ENCODE results near the gene PEX10. TPM values are rescaled to one million over a fixed set of nuclear protein-coding genes. Genes with fewer than 3 reads are reported as not detected.

PEX10 gene
- polyA plus RNA-seq, 1 donor from 2014 or later: 14.8 TPM

DNA sequence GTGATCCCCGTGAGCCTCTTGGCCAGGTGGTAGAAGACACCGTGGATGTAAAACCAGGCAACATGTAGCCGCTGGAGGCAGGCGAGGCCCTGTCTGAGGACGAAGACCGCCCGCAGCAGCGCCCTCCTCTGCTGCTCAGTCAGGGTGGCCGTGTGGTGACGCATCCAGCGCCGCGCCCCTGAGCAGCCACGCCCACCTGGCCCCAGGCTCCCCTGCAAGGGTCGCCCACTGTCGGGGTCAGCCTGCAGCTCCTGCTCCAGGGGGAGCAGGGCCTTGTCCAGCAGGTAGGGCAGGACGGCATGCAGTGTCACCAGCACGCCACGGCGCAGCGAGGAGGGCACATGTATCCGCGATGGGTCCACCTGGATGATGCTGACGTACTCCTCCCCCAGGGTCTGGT is 3.9 kb downstream of the PEX10 start:
- Mint-ChIP-seq H3K36me3 (no peaks in the 10 kb centered on the region), H3K4me3 (no peak overlapping the region), H3K27me3 (no peaks in the 10 kb centered on the region), H3K9me3 (no peaks in the 10 kb centered on the region), H3K4me1 (peaks cover 0 to 8% (median 2%) of the 10 kb centered on the region in 3 donors), H3K27ac (no peak overlapping the region)

DNA sequence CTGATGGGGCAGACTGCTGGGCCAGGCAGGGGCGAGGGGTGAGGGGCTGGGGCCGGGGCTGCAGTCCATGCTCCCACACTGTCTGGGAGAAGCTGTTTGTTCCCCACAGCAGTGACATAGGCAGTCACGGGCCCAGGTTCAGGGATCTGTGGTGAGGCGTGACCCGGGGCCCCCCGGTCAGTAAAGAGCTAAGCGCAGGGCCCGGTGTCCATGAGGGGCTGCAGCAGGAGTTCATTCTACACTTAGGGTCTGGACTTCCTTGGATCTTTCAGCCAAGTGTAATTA is 4.4 kb downstream of the PEX10 start:
- H3K27ac Mint-ChIP-seq: no peak overlapping the region
- H3K36me3 Mint-ChIP-seq: no peaks in the 10 kb centered on the region
- no peak overlapping the region for H3K4me3 Mint-ChIP-seq
- no peaks in the 10 kb centered on the region for H3K9me3 Mint-ChIP-seq
- H3K4me1 Mint-ChIP-seq: peaks cover 0 to 8% (median 2%) of the 10 kb centered on the region in 3 donors
- no peaks in the 10 kb centered on the region for H3K27me3 Mint-ChIP-seq

DNA sequence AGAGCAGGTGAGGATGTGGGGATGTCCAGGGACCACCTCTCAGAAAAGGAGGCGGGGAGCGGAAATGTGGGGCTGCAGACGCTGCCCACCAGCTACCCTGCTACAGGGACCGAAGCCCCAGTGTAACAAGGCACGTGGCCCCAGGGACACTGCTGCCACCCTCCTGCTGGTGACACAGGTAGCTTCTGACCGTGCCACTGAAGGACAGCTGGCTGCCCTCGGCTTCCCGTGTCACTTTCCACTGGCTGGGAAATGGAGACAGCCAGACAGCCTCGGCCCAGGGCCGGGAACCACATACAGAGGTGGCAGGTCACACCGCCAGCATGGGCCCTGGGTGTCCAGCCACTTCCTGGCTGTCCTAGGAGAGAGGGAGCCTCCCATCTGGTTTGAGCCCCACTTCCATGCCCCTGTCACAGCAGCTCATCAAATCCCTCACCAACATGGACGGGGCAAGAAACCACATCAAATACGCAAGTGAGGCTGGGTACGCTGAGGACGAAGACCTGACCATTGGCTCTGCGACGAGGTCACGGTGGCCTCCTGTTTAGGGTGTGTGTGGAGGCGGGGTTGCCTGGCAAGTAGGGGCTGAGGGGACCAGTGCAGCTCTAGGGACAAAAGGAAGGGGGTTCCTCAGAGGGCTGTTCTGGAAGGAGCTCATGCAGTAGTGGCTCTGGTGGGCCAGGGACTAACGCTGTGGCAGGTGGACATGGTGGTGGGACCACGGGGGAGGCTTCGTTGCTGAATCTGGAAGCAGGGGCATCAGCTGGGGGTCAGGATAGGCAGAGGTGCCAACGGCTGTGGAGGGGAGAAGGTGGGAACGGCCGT is 5.0 kb downstream of the PEX10 start:
- Mint-ChIP-seq H3K27ac (no peak overlapping the region), H3K4me1 (peaks cover 0 to 8% (median 2%) of the 10 kb centered on the region in 3 donors), H3K27me3 (no peaks in the 10 kb centered on the region), H3K9me3 (no peaks in the 10 kb centered on the region), H3K4me3 (peak overlapping the region in 1 of 4 donors; percentile 81), H3K36me3 (no peaks in the 10 kb centered on the region)

DNA sequence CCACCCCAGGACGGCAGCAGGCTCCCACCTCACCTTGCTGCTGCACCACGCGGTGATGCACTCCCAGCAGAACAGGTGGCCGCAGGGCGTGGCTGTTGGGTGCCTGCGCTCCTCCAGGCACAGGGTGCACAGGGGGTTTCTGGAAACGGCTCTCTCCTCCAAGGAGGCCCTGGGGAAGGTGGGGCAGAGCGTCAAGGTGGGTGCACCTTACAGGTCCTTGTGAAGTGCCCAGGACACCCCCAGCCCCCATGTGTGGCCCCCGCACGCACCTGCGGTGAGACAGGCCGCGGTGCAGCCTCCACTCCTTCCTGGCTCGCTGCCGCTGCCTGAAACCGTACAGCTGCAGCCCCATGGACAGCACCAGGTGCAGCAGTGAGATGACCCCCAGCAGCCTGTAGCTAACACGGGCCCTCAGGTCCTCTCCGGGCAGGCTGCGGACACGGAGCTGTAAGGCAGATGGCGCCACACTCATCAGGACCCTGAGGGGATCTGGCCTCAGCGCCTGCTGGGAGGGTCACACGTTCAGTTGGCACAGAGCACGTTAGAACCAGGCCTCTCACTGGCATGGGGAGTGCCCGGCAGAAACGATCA is 5.8 kb downstream of the PEX10 start:
- Mint-ChIP-seq H3K4me3 (peak overlapping the region in 1 of 4 donors; percentile 16), H3K27me3 (no peaks in the 10 kb centered on the region), H3K27ac (no peak overlapping the region), H3K4me1 (peaks cover 0 to 7% (median 2%) of the 10 kb centered on the region in 3 donors), H3K9me3 (no peaks in the 10 kb centered on the region), H3K36me3 (peaks cover under 1% of the 10 kb centered on the region)

DNA sequence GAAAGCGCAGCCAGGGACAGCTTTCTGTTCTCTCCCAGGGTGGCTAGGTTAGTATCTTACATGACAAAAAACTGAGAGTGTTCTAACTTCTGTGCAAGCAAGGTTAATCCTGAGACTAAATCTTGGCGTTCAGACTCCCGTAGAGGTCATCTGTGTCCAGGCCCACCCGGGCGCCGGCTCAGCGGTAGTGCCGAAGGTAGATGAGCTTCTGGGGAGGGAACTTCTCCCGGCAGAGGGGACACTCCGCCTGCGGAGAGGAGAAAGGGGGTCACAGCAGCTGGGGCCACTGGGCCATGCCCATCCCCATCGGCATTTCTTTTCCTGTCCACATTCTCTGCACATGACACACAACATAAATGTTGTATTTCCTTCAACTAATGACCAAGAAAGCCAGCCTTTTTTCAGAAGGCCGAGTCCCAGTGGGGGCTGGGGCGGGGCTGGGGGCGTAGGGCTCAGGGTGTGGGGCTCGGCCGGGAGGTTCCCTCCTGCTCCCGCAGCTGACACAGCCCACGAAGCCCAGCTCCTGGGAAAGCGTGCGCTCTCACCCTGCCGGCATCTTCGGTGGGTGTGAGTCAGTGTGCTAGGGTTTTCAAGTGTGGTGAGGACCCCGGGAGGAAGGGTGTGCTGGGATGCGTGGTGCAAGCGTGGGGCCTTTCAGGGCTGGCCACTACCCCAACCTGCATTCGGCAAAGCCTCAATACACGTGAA is 6.6 kb downstream of the PEX10 start:
- no peak overlapping the region for H3K27ac Mint-ChIP-seq
- no peak overlapping the region for H3K4me3 Mint-ChIP-seq
- H3K9me3 Mint-ChIP-seq: no peaks in the 10 kb centered on the region
- H3K36me3 Mint-ChIP-seq: peaks cover 1% of the 10 kb centered on the region
- H3K27me3 Mint-ChIP-seq: no peaks in the 10 kb centered on the region
- H3K4me1 Mint-ChIP-seq: peaks cover 0 to 4% (median 0%) of the 10 kb centered on the region in 3 donors

DNA sequence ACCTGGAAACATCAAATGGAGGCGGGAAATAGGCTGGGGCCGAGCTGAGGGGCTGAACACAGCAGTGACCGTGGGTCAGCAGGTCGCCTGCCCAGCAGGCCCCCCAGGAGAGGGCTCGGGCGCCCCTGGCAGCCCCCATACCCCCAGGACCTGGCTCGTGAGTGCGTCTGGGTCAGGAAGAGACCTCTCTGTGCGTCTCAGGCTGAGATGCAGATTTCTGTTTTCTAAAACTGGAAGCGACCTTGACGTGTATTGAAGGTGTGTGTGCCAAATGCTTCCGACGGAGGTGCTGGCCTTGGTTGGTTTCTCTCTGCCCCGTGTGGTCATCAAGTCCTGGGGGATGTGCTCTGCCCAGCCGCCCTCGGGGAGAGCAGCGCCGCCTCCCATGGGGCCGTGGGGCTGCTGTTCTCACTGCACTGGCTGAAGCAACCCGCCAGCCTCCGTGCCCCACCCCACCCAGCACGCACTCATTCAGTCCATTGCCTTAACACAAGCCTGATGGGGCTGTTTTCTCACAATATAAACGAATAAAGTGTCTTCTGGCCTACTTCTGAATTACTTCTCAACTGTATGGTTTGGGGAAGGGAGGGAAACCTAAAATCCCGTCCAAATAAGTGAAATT is 7.4 kb downstream of the PEX10 start:
- Mint-ChIP-seq H3K27ac (no peak overlapping the region), H3K4me3 (no peak overlapping the region), H3K36me3 (peaks cover 1% of the 10 kb centered on the region), H3K9me3 (no peaks in the 10 kb centered on the region), H3K4me1 (no peaks in the 10 kb centered on the region), H3K27me3 (no peaks in the 10 kb centered on the region)

DNA sequence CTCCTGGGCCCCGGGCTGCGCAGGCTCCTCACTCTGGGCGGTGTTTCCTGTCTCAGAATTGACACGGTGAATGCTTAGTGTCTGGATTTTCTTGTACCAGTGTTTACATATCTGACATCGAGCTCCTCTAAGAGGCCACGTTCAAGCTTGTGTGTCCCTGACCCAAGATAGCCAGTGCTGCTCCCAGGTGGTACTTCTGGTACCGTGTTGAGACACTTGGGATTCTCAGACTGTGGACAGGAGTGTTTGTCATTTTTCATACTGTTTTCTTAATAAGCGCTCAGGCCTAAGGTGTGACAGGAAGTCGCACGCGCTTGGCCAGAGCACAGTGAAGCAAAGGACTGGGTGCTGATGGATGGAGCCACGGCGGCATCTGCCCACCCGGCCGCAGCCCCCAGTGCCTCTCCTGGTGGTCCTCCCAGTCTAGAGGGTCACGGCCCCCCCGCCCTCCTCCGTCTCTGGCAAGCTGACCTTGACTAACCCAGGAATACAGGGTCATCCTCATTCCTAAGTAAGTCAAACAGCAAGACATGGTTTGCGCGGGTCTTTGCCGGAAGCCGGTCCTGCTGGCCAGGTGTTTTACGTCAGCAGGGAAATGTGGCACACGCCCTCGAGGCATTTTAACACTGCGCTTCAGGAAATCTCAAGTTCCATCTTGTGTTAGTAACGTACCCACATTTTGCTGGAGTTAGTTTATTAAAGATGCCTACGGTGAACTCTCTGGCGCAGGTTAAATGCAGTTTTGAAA is 8.0 kb downstream of the PEX10 start:
- Mint-ChIP-seq H3K9me3 (no peaks in the 10 kb centered on the region), H3K4me1 (peaks cover 0 to under 1% (median 0%) of the 10 kb centered on the region in 3 donors), H3K36me3 (peaks cover 1% of the 10 kb centered on the region), H3K4me3 (no peak overlapping the region), H3K27ac (peak overlapping the region in 1 of 3 donors; percentile 45), H3K27me3 (no peaks in the 10 kb centered on the region)

DNA sequence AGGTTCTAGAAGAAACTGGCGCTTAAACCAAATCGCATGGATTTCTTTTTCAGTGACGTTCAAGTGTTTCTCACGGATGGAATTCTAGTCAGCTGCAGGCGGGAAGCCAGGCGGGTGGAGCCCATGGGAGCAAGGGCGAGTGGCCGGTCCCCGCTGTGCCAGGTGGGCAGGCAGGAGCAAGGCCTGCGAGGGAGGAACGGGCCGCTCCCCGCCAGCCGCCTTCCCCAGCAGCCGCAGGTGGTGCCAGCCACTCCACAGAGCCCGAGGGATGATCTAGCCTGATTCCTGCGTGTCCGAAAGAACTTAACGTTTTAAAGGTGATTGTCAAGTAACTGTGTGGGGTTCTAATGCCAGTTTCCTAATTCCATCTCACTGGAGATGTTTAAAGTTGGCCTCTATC is 9.1 kb downstream of the PEX10 start:
- peaks cover 3% of the 10 kb centered on the region for H3K36me3 Mint-ChIP-seq

DNA sequence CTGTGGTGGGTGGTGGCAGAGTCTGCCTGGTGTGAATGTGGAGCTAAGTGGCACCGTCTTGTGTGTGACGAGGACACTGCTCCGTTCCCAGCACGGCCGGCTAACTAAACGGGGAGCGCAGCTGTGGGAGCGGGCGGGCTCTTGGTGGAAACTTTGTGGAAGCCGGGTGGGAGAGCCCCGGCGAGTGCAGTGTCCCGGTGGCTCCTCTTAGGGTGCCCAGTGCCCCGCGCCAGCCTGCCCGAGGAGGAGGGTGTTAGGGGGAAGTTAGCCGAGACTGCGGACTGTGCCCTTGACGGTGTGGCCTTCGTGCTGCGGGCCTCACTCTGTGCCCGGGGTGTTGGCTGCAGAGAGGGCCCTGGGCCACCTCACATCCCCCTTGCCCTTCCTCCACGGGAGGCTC is 9.9 kb downstream of the PEX10 start:
- Mint-ChIP-seq H3K4me3 (no peak overlapping the region), H3K27ac (peak overlapping the region in 2 of 3 donors; percentile 50 to 73), H3K9me3 (no peaks in the 10 kb centered on the region), H3K4me1 (peaks cover 0 to 3% (median 0%) of the 10 kb centered on the region in 3 donors), H3K36me3 (peaks cover 3% of the 10 kb centered on the region), H3K27me3 (no peaks in the 10 kb centered on the region)

More for the DNA sequence above, 9.1 kb downstream of the PEX10 start:
- Mint-ChIP-seq H3K27me3 (no peaks in the 10 kb centered on the region), H3K27ac (peak overlapping the region in 1 of 3 donors; percentile 23), H3K4me1 (peaks cover 0 to 3% (median 0%) of the 10 kb centered on the region in 3 donors), H3K9me3 (no peaks in the 10 kb centered on the region), H3K4me3 (no peak overlapping the region)

DNA sequence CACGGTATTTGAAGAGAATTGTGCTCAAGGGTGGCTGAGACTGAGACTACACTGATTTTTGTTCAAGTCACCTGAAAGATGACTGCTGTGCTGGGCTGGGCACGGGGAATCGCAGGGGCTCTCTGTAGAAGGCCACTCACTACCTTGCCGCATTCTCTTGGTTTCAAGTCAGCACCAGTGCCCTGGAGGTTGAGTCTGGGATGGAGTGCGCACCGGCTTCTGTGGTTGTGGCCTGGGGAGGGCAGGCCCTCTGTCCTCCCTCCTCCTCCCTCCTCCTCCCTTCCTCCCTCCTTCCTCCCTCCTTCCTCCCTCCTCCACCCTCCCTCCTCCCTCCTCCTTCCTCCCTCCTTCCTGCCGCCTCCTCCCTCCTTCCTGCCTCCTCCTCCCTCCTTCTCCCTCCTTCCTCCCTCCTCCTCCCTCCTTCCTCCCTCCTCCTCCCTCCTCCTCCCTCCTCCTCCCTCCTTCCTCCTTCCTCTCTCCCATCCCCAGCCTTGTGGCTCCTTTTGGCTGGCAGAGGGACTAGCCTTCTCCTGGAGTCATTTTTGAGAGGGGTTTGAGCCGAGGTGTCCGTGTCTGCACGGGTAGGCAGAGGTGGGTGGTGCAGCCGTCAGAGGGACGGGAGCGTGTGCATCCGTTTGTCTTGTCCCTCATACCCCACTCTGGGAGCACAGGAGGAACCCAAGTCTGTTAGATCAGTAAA is 11.3 kb downstream of the PEX10 start:
- Mint-ChIP-seq H3K27ac (peak overlapping the region in 1 of 3 donors; percentile 28), H3K4me1 (peaks cover 1 to 8% (median 5%) of the 10 kb centered on the region in 3 donors), H3K27me3 (no peaks in the 10 kb centered on the region), H3K9me3 (no peaks in the 10 kb centered on the region), H3K36me3 (peaks cover 3% of the 10 kb centered on the region), H3K4me3 (peak overlapping the region in 1 of 4 donors; percentile 38)

DNA sequence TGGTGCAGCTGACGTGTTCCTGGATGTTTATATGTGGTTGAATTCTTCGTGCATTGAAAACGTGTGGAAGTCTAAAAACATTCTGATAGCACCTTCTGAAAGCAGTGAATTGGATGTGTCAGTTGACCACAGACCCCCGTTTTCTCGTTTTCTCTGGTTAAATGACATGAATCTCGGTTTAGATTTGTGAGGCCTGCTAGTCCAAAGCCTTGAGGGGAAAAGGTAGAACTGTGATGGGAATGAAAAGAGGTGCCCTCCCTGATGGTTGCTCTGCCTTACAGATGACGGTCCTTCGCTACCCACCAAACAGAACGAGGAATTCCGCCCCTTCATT is 11.8 kb downstream of the PEX10 start:
- Mint-ChIP-seq H3K27me3 (no peaks in the 10 kb centered on the region), H3K36me3 (peaks cover 3% of the 10 kb centered on the region), H3K4me1 (peaks cover 4 to 8% (median 5%) of the 10 kb centered on the region in 3 donors), H3K4me3 (no peak overlapping the region), H3K27ac (no peak overlapping the region), H3K9me3 (no peaks in the 10 kb centered on the region)

DNA sequence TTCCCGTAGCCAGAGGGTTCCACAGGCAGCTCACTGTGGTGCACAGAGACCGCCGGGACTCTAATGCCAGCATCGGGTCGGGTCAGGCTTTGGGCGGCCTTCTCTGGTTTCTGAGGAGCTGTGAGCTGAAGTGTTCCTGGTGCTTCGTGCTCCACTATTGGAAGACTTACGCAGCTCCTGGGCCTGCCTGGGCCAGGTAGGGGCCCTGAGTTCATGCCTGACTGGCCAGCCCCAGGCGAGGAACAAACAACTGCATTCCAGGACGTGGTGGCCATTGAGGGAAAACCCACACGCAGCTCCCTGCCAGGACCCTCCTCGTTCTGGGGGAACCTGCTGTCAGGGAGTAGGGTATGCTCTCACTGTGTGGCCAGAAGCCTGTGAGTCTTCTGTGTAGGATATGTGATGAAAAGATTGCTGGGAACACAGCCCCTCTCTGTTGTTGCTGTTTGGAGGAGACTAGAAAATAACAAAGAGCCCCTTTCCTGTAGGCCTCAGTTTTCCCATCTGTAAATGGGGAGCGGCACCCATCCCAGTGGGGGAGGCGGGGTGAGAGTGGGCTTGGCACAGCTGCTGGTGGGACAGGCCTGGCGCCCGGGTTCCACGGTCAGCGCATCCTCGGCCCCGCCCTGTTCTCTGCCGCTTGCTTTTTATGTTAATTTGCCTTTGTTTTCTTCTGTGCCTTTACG is 12.3 kb downstream of the PEX10 start:
- Mint-ChIP-seq H3K9me3 (no peaks in the 10 kb centered on the region), H3K27ac (no peak overlapping the region), H3K36me3 (peaks cover 3% of the 10 kb centered on the region), H3K27me3 (no peaks in the 10 kb centered on the region), H3K4me3 (no peak overlapping the region), H3K4me1 (peaks cover 4 to 8% (median 6%) of the 10 kb centered on the region in 3 donors)

DNA sequence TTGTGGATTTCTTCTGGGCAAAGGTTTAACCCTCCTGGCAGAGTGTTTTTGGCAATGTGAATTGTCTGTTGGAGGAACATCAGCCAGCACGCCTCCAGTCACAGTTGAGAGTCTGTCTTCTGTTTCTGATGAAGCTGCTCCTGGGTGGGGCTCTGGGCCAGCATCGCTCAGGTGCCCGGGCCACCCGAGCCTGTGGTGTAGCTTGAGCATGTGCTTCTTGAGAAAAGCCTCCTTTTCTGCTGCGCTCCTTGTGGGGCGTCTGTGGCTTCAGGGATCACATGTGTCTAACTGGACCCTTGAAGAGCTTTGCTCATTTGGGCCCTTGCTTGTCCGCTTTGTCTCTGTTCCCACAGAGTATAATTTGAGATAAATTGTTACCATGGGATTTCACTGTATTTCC is 13.5 kb downstream of the PEX10 start:
- Mint-ChIP-seq H3K27me3 (no peaks in the 10 kb centered on the region), H3K36me3 (peaks cover 3% of the 10 kb centered on the region), H3K9me3 (no peaks in the 10 kb centered on the region), H3K4me1 (peaks cover 4 to 12% (median 8%) of the 10 kb centered on the region in 3 donors), H3K27ac (peak overlapping the region in 1 of 3 donors; percentile 66), H3K4me3 (peak overlapping the region in 1 of 4 donors; percentile 20)

Data from IgD-negative memory B cell (primary cell).